Muscle of leg (tissue), 11 donors: ENCODE data around the gene MAFF. TPM values are rescaled to one million over a fixed set of nuclear protein-coding genes. Genes with fewer than 3 reads are reported as not detected.

Experiments
- DNase-seq: peaks from one replicate; pipeline ENCODE4 v3.0.0; 2013
- H3K27ac ChIP-seq: one replicate; pipeline ENCODE4 v1.5.1; 2013; ENCODE audit warnings: mild to moderate bottlenecking, low read length, control low read depth
- H3K27me3 ChIP-seq: one replicate; pipeline ENCODE4 v1.6.1; 2013; ENCODE audit warnings: low read length; ENCODE audit not compliant: control insufficient read depth, insufficient read depth
- H3K36me3 ChIP-seq: one replicate; pipeline ENCODE4 v1.6.1; 2013; ENCODE audit warnings: low read length; ENCODE audit not compliant: control insufficient read depth, insufficient read depth
- H3K4me1 ChIP-seq: one replicate; pipeline ENCODE4 v1.6.1; 2013; ENCODE audit warnings: low read length; ENCODE audit not compliant: control insufficient read depth, insufficient read depth
- H3K4me3 ChIP-seq: one replicate; pipeline ENCODE4 v1.5.1; 2013; ENCODE audit warnings: low read length, control low read depth
- H3K9me3 ChIP-seq: replicated peaks from 2 replicates; pipeline ENCODE4 v1.6.1; 2013; ENCODE audit warnings: low read depth, low read length; ENCODE audit not compliant: control insufficient read depth
- WGBS: methylation state at CpG from one replicate; pipeline ENCODE4 v1.1.5; 2013; ENCODE audit warnings: missing lambda C conversion rate; ENCODE audit not compliant: insufficient coverage; 5-methylcytosine and 5-hydroxymethylcytosine counted together
- polyA plus RNA-seq, 8 donors: library from polyadenylated mRNA; unstranded; fragments of 120-200 nt; gene quantifications; one replicate each; pipeline versions ENCODE4 v1.2.1 to v1.2.3, GENCODE V29; 2013; ENCODE audit warnings: inconsistent platforms in 1 of 8, low replicate concordance in 1 of 8; ENCODE audit not compliant: insufficient read length in 8 of 8, insufficient read depth in 1 of 8
- total RNA-seq: library from RNA; stranded (reverse); fragments of 120-200 nt; gene quantifications from one replicate; pipeline ENCODE4 v1.2.4, GENCODE V29; 2013

Gene MAFF
- total and polyA plus RNA-seq, 9 donors, result 2.0 to 7.3 (median 4.5) TPM

- Histone ChIP-seq H3K4me1 (peaks cover 25% of the 10 kb centered on the region), H3K9me3 (no peaks in the 10 kb centered on the region), H3K4me3 (no peak overlapping the region), H3K36me3 (no peaks in the 10 kb centered on the region), H3K27me3 (no peaks in the 10 kb centered on the region), H3K27ac (no peak overlapping the region)
- no peak for DNase-seq
- WGBS, result 59% methylated on average over 3 of the region's 6 CpGs
These were observed 11.2 kb upstream of the MAFF start for GRCh38 chr22:38190581-38190980.

DNA sequence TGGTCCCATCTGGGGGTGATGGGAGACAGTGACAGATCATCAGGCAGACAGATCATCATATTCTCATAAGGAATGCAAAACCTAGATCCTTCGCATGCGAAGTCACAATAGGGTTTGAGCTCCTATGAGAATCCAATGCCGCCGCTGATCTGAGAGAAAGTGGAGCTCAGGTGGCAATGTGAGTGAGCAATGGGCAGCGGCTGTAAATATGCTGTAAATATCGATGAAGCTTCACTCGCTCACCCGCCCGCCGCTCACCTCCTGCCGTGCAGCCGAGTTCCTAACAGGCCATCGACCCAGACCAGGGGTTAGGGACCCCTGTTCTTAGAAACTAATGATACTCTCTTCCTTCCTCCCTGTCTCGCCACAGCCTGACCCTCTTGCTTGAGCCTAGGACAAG lies 10.7 kb upstream of the MAFF start:
- WGBS, result 88% methylated on average over 14 of the region's 14 CpGs
- H3K36me3 ChIP-seq, result no peaks in the 10 kb centered on the region
- no peaks in the 10 kb centered on the region for H3K27me3 ChIP-seq

GRCh38 chr22:38191731-38192474 lies 9.9 kb upstream of the MAFF start:
- no peak for DNase-seq
- 73% methylated on average over 10 of the region's 10 CpGs for WGBS
- no peak overlapping the region for H3K27ac ChIP-seq
- no peaks in the 10 kb centered on the region for H3K9me3 ChIP-seq
- no peaks in the 10 kb centered on the region for H3K27me3 ChIP-seq
- H3K4me1 ChIP-seq, result peaks cover 25% of the 10 kb centered on the region
- H3K4me3 ChIP-seq, result no peak overlapping the region
- no peaks in the 10 kb centered on the region for H3K36me3 ChIP-seq

More for the DNA sequence above, 10.7 kb upstream of the MAFF start:
- Histone ChIP-seq H3K27ac (no peak overlapping the region), H3K4me1 (peaks cover 25% of the 10 kb centered on the region), H3K4me3 (no peak overlapping the region), H3K9me3 (no peaks in the 10 kb centered on the region)
- no peak for DNase-seq

DNA sequence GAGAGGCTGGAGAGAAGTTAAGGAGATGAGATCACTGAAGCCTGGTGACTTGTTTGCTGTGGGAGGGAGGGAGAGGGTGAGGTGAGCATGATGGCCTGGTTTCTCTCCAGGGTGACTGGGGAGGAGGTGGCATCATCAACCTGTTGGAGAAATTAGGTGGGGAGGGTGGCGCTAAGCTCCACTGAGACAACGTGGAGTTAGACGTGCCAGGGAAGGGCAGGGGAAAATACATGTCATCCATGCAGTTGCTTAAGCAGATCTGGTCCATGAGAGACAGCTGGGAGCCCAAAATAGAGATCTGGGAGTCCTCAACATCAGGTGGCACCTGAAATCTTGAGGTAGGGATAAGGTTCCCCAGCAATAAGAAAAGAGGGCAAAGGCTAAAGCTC lies 9.3 kb upstream of the MAFF start:
- no peak overlapping the region for H3K27ac ChIP-seq
- H3K27me3 ChIP-seq, result no peaks in the 10 kb centered on the region
- no peak for DNase-seq
- no peaks in the 10 kb centered on the region for H3K36me3 ChIP-seq
- 83% methylated on average over 3 of the region's 3 CpGs for WGBS
- H3K4me3 ChIP-seq, result no peak overlapping the region
- H3K4me1 ChIP-seq, result peaks cover 25% of the 10 kb centered on the region
- no peaks in the 10 kb centered on the region for H3K9me3 ChIP-seq

- Histone ChIP-seq H3K9me3 (no peaks in the 10 kb centered on the region), H3K27ac (no peak overlapping the region), H3K4me1 (peaks cover 20% of the 10 kb centered on the region), H3K36me3 (no peaks in the 10 kb centered on the region), H3K4me3 (no peak overlapping the region), H3K27me3 (no peaks in the 10 kb centered on the region)
- WGBS, result 68% methylated on average over 6 of the region's 6 CpGs
- no peak for DNase-seq
These were observed 8.2 kb upstream of the MAFF start for GRCh38 chr22:38193580-38193979.

GRCh38 chr22:38196791-38197419 lies 4.9 kb upstream of the MAFF start:
- Histone ChIP-seq H3K27ac (no peak overlapping the region), H3K4me3 (no peak overlapping the region), H3K36me3 (no peaks in the 10 kb centered on the region), H3K27me3 (no peaks in the 10 kb centered on the region), H3K9me3 (no peaks in the 10 kb centered on the region), H3K4me1 (peaks cover 25% of the 10 kb centered on the region)
- WGBS, result 47% methylated on average over 6 of the region's 19 CpGs
- DNase-seq, result no peak

GRCh38 chr22:38199826-38200559 lies 1.8 kb upstream of the MAFF start:
- H3K36me3 ChIP-seq, result no peaks in the 10 kb centered on the region
- H3K4me1 ChIP-seq, result peaks cover 32% of the 10 kb centered on the region
- WGBS, result 80% methylated on average over 10 of the region's 10 CpGs
- no peaks in the 10 kb centered on the region for H3K9me3 ChIP-seq
- H3K4me3 ChIP-seq, result no peak overlapping the region
- DNase-seq, result no peak
- peaks cover 6% of the 10 kb centered on the region for H3K27me3 ChIP-seq
- no peak overlapping the region for H3K27ac ChIP-seq

- WGBS, result 17% methylated on average over 7 of the region's 8 CpGs
- peaks cover 6% of the 10 kb centered on the region for H3K27me3 ChIP-seq
- H3K4me1 ChIP-seq, result peaks cover 41% of the 10 kb centered on the region
- no peaks in the 10 kb centered on the region for H3K9me3 ChIP-seq
- H3K27ac ChIP-seq, result peak overlapping the region; percentile 89
- peak overlapping the region; percentile 34 for H3K4me3 ChIP-seq
- DNase-seq, result no peak
- H3K36me3 ChIP-seq, result no peaks in the 10 kb centered on the region
These were observed 453 bp upstream of the MAFF start for GRCh38 chr22:38201371-38201710.

DNA sequence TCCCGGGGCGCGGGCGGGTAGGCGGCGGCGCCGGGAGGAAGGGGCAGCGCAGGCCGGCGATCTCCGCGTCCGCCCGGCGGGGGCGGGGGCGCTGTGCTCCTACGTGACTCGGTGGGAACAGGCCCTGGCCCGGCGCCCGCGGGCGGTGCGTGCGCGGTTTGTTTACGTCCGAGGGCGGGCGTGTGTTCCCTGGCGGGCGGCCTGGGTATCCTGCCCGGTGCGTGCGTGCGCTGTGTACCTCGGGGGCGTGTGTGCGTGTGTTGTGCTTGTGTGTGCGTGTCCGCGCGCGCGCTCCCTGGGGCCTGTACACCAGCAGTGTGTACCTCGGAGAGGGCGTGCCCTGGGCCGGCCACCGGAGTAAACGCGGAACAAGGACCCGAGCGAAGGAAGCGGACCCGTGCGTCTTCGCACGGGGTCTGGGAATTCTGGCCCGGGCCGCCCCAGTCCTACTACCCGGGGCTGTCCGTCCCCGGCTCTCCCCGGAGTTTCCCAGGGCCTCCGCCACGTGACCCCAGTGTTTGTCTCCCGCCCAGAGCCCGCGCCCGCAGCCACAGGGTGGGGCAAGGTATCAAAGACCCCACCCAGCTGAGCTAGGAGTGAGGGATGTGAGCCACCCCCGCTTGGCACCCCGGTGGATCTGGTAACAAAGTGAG lies 769 bp downstream of the MAFF start:
- peak; percentile 93 for DNase-seq
- H3K36me3 ChIP-seq, result no peaks in the 10 kb centered on the region
- no peaks in the 10 kb centered on the region for H3K9me3 ChIP-seq
- H3K27me3 ChIP-seq, result peaks cover 6% of the 10 kb centered on the region
- WGBS, result 0% methylated on average over 71 of the region's 74 CpGs
- peak overlapping the region; percentile 89 for H3K27ac ChIP-seq
- H3K4me1 ChIP-seq, result peaks cover 41% of the 10 kb centered on the region
- peak overlapping the region; percentile 72 for H3K4me3 ChIP-seq
